DND-41 (cell line): ENCODE measurements around the gene PPT2.

ENCODE experiments used
- CTCF ChIP-seq: IDR thresholded peaks from 2 replicates; pipeline ENCODE4 v1.5.1; 2012; ENCODE audit warnings: borderline replicate concordance, low read length, moderate library complexity, mild to moderate bottlenecking; ENCODE audit not compliant: poor library complexity, severe bottlenecking; ENCODE audit errors: extremely low read depth
- EZH2 ChIP-seq: IDR thresholded peaks from 3 replicates; pipeline ENCODE4 v1.6.1; 2012; ENCODE audit warnings: borderline replicate concordance, low read depth, mild to moderate bottlenecking, moderate library complexity, low read length, inconsistent platforms; ENCODE audit not compliant: severe bottlenecking

- TF ChIP-seq CTCF (no peak), EZH2 (no peak)
These were observed 1.8 kb upstream of the PPT2 start, which contains the start of gene PRRT1 for GRCh38 chr6:32151863-32152768.
